H1 (cell line): Measurements from ENCODE around the gene HOXD12. TPM values are rescaled to one million over a fixed set of nuclear protein-coding genes. Genes with fewer than 3 reads are reported as not detected.

ENCODE experiments used
- CTCF ChIA-PET: fragments of 300-600 bp; sonication (Branson Sonifier 250); formaldehyde crosslinking; loops from one replicate; lab custom pipeline; 2021; ENCODE audit not compliant: partially characterized antibody; lab: Charles Lee
- POLR2A ChIA-PET: fragments of 300-600 bp; sonication (Branson Sonifier 250); formaldehyde crosslinking; loops from one replicate; lab custom pipeline; 2021; ENCODE audit warnings: inconsistent platforms; ENCODE audit not compliant: partially characterized antibody; lab: Charles Lee
- DNase-seq, 2 experiments: peaks; one replicate each; pipeline versions ENCODE4 v3.0.0 to v3.0.0-alpha.2; 2010 to 2022; ENCODE audit warnings: low spot score in 2 of 2, low read depth in 1 of 2, mixed read lengths in 1 of 2
- FAIRE-seq: peaks from 2 replicates; lab custom pipeline; 2011; peaks lifted over from hg19 to GRCh38; lab: Jason Lieb, UNC
- H2AFZ ChIP-seq: 2 replicates; pipeline ENCODE4 v1.8.1; 2012; ENCODE audit warnings: low read length, inconsistent platforms
- H2AK5ac ChIP-seq: 2 replicates; pipeline ENCODE4 v1.6.1; 2013; ENCODE audit warnings: low read depth, low read length
- H2BK120ac ChIP-seq: replicated peaks from 2 replicates; pipeline ENCODE3; 2013; ENCODE audit warnings: low read depth, low read length, inconsistent platforms
- H2BK12ac ChIP-seq: 2 replicates; pipeline ENCODE4 v1.6.1; 2013; ENCODE audit warnings: low read depth, low read length
- H2BK15ac ChIP-seq: 2 replicates; pipeline ENCODE4 v1.6.1; 2013; ENCODE audit warnings: low read length
- H2BK20ac ChIP-seq: 2 replicates; pipeline ENCODE4 v1.6.1; 2013; ENCODE audit warnings: low read length
- H2BK5ac ChIP-seq: 2 replicates; pipeline ENCODE4 v1.6.1; 2013; ENCODE audit warnings: low read depth, low read length
- H3K14ac ChIP-seq: 2 replicates; pipeline ENCODE4 v1.6.1; 2013; ENCODE audit warnings: inconsistent platforms; ENCODE audit not compliant: insufficient read length
- H3K18ac ChIP-seq: 2 replicates; pipeline ENCODE4 v1.6.1; 2013; ENCODE audit warnings: low read length; ENCODE audit errors: extremely low read depth
- H3K23ac ChIP-seq: 2 replicates; pipeline ENCODE4 v1.6.1; 2013; ENCODE audit warnings: inconsistent platforms; ENCODE audit not compliant: insufficient read length
- H3K23me2 ChIP-seq: 2 replicates; pipeline ENCODE4 v1.6.1; 2013; ENCODE audit warnings: low read depth, low read length
- H3K27ac ChIP-seq: 2 replicates; pipeline ENCODE4 v1.6.1; 2011; ENCODE audit warnings: low read depth, low read length, inconsistent platforms
- H3K27me3 ChIP-seq, 4 experiments: replicated peaks in 1 of 4; 1 replicate in 1 of 4; 2 replicates in 3 of 4; pipeline versions ENCODE4 v1.6.1 to v1.8.1; 2011 to 2013; ENCODE audit warnings: low read length in 3 of 4, mild to moderate bottlenecking in 3 of 4, inconsistent platforms in 2 of 4, mixed read lengths in 2 of 4, moderate library complexity in 1 of 4; ENCODE audit not compliant: control insufficient read depth in 3 of 4, insufficient read depth in 3 of 4; ENCODE audit errors: extremely low read depth in 1 of 4
- H3K36me3 ChIP-seq, 4 experiments: 2 replicates each; pipeline versions ENCODE4 v1.6.1 to v1.8.1; 2011 to 2013; ENCODE audit warnings: mild to moderate bottlenecking in 4 of 4, low read length in 3 of 4, moderate library complexity in 2 of 4, control low read depth in 1 of 4, inconsistent platforms in 1 of 4; ENCODE audit not compliant: insufficient read depth in 4 of 4, control insufficient read depth in 2 of 4
- H3K4ac ChIP-seq: replicated peaks from 2 replicates; pipeline ENCODE3; 2013; ENCODE audit warnings: low read length, low read depth, mixed read lengths, inconsistent platforms; ENCODE audit not compliant: insufficient read length
- H3K4me1 ChIP-seq, 4 experiments: replicated peaks in 1 of 4; 1 replicate in 1 of 4; 2 replicates in 3 of 4; pipeline versions ENCODE4 v1.6.1 to v1.8.1; 2011 to 2013; ENCODE audit warnings: low read length in 3 of 4, inconsistent platforms in 2 of 4, mixed read lengths in 1 of 4; ENCODE audit not compliant: insufficient read depth in 4 of 4, control insufficient read depth in 3 of 4
- H3K4me2 ChIP-seq, 2 experiments: 2 replicates each; pipeline versions ENCODE4 v1.6.1 to v1.8.1; 2011 to 2013; ENCODE audit warnings: low read depth in 2 of 2, low read length in 2 of 2, control low read depth in 1 of 2, inconsistent platforms in 1 of 2, mild to moderate bottlenecking in 1 of 2; ENCODE audit not compliant: insufficient read depth in 1 of 2
- H3K4me3 ChIP-seq, 4 experiments: fragments of 200-600, 300-600 bp in 1 of 4; sonication (generic), shearing (Covaris generic), sonication (Bioruptor Twin) in 1 of 4; 2 replicates each; pipeline versions ENCODE4 v1.5.1 to v1.8.1; 2011 to 2016; ENCODE audit warnings: low read length in 4 of 4, low read depth in 3 of 4, control low read depth in 2 of 4, inconsistent platforms in 2 of 4, mild to moderate bottlenecking in 2 of 4, mixed read lengths in 1 of 4, moderate library complexity in 1 of 4; ENCODE audit not compliant: insufficient read depth in 2 of 4; ENCODE audit errors: extremely low read depth in 1 of 4
- H3K56ac ChIP-seq: replicated peaks from 2 replicates; pipeline ENCODE3; 2013; ENCODE audit warnings: low read depth, mild to moderate bottlenecking, mixed read lengths, low read length, inconsistent platforms; ENCODE audit not compliant: insufficient read length
- H3K79me1 ChIP-seq: 2 replicates; pipeline ENCODE4 v1.6.1; 2013; ENCODE audit warnings: low read depth, low read length, control low read depth
- H3K79me2 ChIP-seq, 2 experiments: 2 replicates each; pipeline versions ENCODE4 v1.6.1 to v1.8.1; 2012 to 2013; ENCODE audit warnings: low read length in 2 of 2, mild to moderate bottlenecking in 2 of 2, inconsistent platforms in 1 of 2; ENCODE audit not compliant: insufficient read depth in 2 of 2, control insufficient read depth in 1 of 2
- H3K9ac ChIP-seq, 4 experiments: replicated peaks in 1 of 4; 1 replicate in 1 of 4; 2 replicates in 3 of 4; pipeline versions ENCODE4 v1.6.1 to v1.8.1; 2011 to 2013; ENCODE audit warnings: low read depth in 3 of 4, low read length in 3 of 4, control low read depth in 2 of 4, mild to moderate bottlenecking in 2 of 4, moderate library complexity in 2 of 4, inconsistent platforms in 1 of 4; ENCODE audit errors: extremely low read depth in 1 of 4
- H3K9me3 ChIP-seq, 2 experiments: 2 replicates each; pipeline versions ENCODE4 v1.6.1 to v1.8.1; 2012 to 2013; ENCODE audit warnings: mild to moderate bottlenecking in 2 of 2, moderate library complexity in 2 of 2, control low read depth in 1 of 2, inconsistent platforms in 1 of 2, low read depth in 1 of 2, low read length in 1 of 2, mixed read lengths in 1 of 2; ENCODE audit not compliant: insufficient read depth in 2 of 2
- H4K20me1 ChIP-seq, 2 experiments: replicated peaks in 1 of 2; 2 replicates each; pipeline versions ENCODE3 to v1.8.1; 2011 to 2013; ENCODE audit warnings: inconsistent platforms in 2 of 2, low read length in 2 of 2, mild to moderate bottlenecking in 1 of 2; ENCODE audit not compliant: insufficient read depth in 2 of 2, control insufficient read depth in 1 of 2
- H4K5ac ChIP-seq: 2 replicates; pipeline ENCODE4 v1.6.1; 2013; ENCODE audit warnings: low read length, low read depth, mixed read lengths, inconsistent platforms; ENCODE audit not compliant: insufficient read length
- H4K8ac ChIP-seq: 2 replicates; pipeline ENCODE4 v1.8.0; 2013; ENCODE audit warnings: mild to moderate bottlenecking, moderate library complexity, low read length, inconsistent platforms; ENCODE audit not compliant: insufficient read depth; ENCODE audit errors: extremely low read depth
- H4K91ac ChIP-seq: replicated peaks from 2 replicates; pipeline ENCODE3; 2013; ENCODE audit warnings: low read length, mixed read lengths, inconsistent platforms; ENCODE audit not compliant: insufficient read length
- BRCA1 ChIP-seq: IDR thresholded peaks from 2 replicates; pipeline ENCODE4 v1.6.1; 2012; ENCODE audit warnings: low read depth, low read length, improper control_type of control experiment
- CBX8 ChIP-seq: fragments of 300-800, 300-1000 bp; sonication (generic); IDR thresholded peaks from 2 replicates; pipeline ENCODE4 v1.7.1; 2016; ENCODE audit warnings: low read depth, low read length, borderline replicate concordance
- CREB1 ChIP-seq: IDR thresholded peaks from 2 replicates; pipeline ENCODE4 v1.6.1; 2012; ENCODE audit warnings: inconsistent platforms
- CTBP2 ChIP-seq: IDR thresholded peaks from 2 replicates; pipeline ENCODE4 v1.7.0; 2011; ENCODE audit warnings: borderline replicate concordance, mild to moderate bottlenecking, moderate library complexity, mixed read lengths, low read length; ENCODE audit not compliant: insufficient read depth, insufficient read length
- EZH2 ChIP-seq: fragments of 200-600 bp; sonication (generic); IDR thresholded peaks from 2 replicates; pipeline ENCODE4 v1.7.1; 2012; ENCODE audit warnings: low read depth, mild to moderate bottlenecking, moderate library complexity, low read length, inconsistent platforms; ENCODE audit not compliant: severe bottlenecking
- RNF2 ChIP-seq: fragments of 200-900, 300-1000 bp; sonication (generic); IDR thresholded peaks from 2 replicates; pipeline ENCODE4 v1.7.1; 2016; ENCODE audit warnings: borderline replicate concordance, low read depth, mild to moderate bottlenecking, antibody characterized with exemption, low read length; ENCODE audit not compliant: poor library complexity, severe bottlenecking; ENCODE audit errors: missing control alignments
- SIN3A ChIP-seq, 2 experiments: IDR thresholded peaks in 1 of 2; conservative IDR thresholded peaks in 1 of 2; 2 replicates each; pipeline ENCODE4 v1.6.1; 2011 to 2012; ENCODE audit warnings: low read length in 2 of 2, improper control_type of control experiment in 1 of 2, low read depth in 1 of 2, mild to moderate bottlenecking in 1 of 2
- SUZ12 ChIP-seq: fragments of 200-600 bp; sonication (generic); IDR thresholded peaks from 2 replicates; pipeline ENCODE4 v1.6.1; 2012; ENCODE audit warnings: mild to moderate bottlenecking, inconsistent platforms, low read length, moderate library complexity, mixed read lengths
- TEAD4 ChIP-seq: IDR thresholded peaks from 2 replicates; pipeline ENCODE4 v1.6.1; 2012; ENCODE audit warnings: low read depth, low read length, inconsistent platforms, mixed read lengths
- WGBS, 2 experiments: shearing (Covaris generic) in 1 of 2; methylation state at CpG; one replicate each; pipeline versions ENCODE4 v1.1.6 to v1.1.7; 2013 to 2015; ENCODE audit warnings: low lambda C conversion rate in 2 of 2, mixed read lengths in 2 of 2, inconsistent platforms in 1 of 2, low coverage in 1 of 2, missing lambda C conversion rate in 1 of 2; ENCODE audit not compliant: insufficient replicate concordance in 2 of 2, insufficient coverage in 1 of 2, insufficient read length in 1 of 2; ENCODE audit errors: extremely low coverage in 1 of 2, missing lambda C conversion rate in 1 of 2; 5-methylcytosine and 5-hydroxymethylcytosine counted together
- polyA plus RNA-seq, 7 experiments: library from polyadenylated mRNA; depleted of rRNA in 3 of 7; stranded (reverse) in 5 of 7; unstranded in 2 of 7; fragments of >200 nt in 5 of 7; fragments of 200-250 nt in 2 of 7; gene quantifications; 1 replicate in 5 of 7; 2 replicates in 1 of 7; 4 replicates in 1 of 7; pipeline versions ENCODE4 v1.2.1 to v1.2.3, GENCODE V29; 2011 to 2013; ENCODE audit warnings: missing spikeins in 2 of 7, mixed read lengths in 2 of 7
- total RNA-seq: library from RNA; stranded (reverse); fragmentation: NEBNext Ultra II Directional; extraction: Animal tissue kit (Norgen Biotek cat#: 25700); gene quantifications from 2 replicates; pipeline ENCODE4 v1.2.1, GENCODE V29; 2021

HOXD12 gene
- total and polyA plus RNA-seq, 2 of the 8 experiments (the other 6 are each of a cell fraction or from before 2014, with no cell fraction given) = not detected

GRCh38 chr2:176100547-176101140 is 1.0 kb downstream of the HOXD12 start:
- ChIA-PET POLR2A (no interaction called here), CTCF (interaction anchor here (1.7 to 2.6 kb wide), 4 partner anchors 12 to 60 kb away, joined by 6 to 12 read pairs (median 10); no protein-coding TSS in a partner anchor)
- TF ChIP-seq BRCA1 (no peak), CREB1 (no peak), EZH2 (peak; percentile 1), CBX8 (peak; percentile 96), SUZ12 (peak; percentile 81; the same call in 1 of the 2 replicates), CTBP2 (peak; percentile 33), RNF2 (peak; percentile 99), TEAD4 (no peak), SIN3A (conservative IDR thresholded peaks at IDR 0.05 in 1 of 2, IDR thresholded peaks at IDR 0.05 in 1 of 2; ENCODE audit: low read depth in 1 of 2, low read length in 2 of 2) (no peak)
- H3K9ac ChIP-seq = no peak overlapping the region
- peaks cover 7 to 38% of the 10 kb centered on the region in 2 experiments for H4K20me1 ChIP-seq
- no peak overlapping the region for H2BK5ac ChIP-seq
- H3K4me2 ChIP-seq = peak overlapping the region; percentile 14 to 53; a peak in 2 of 4 replicates
- no peak overlapping the region for H3K4me3 ChIP-seq
- DNase-seq = peak in 1 of 2 experiments; percentile 61
- no peaks in the 10 kb centered on the region for H3K79me2 ChIP-seq
- H3K4me1 ChIP-seq = peaks cover 0 to 34% (median 17%) of the 10 kb centered on the region in 4 experiments; a peak in 6 of 7 replicates
- no peak overlapping the region for H3K27ac ChIP-seq
- peaks cover 6% of the 10 kb centered on the region for H3K23me2 ChIP-seq
- H4K5ac ChIP-seq = no peak overlapping the region
- peak overlapping the region; percentile 41; the same call in 1 of the 2 replicates for H2AK5ac ChIP-seq
- H2BK20ac ChIP-seq = peak overlapping the region; percentile 21; the same call in 1 of the 2 replicates
- H3K23ac ChIP-seq = no peak overlapping the region
- peaks cover 80 to 99% (median 94%) of the 10 kb centered on the region in 4 experiments for H3K27me3 ChIP-seq
- H2BK15ac ChIP-seq = no peak overlapping the region
- H3K36me3 ChIP-seq = no peaks in the 10 kb centered on the region; a peak in 1 of 8 replicates
- H3K9me3 ChIP-seq = no peaks in the 10 kb centered on the region
- H3K18ac ChIP-seq = no peak overlapping the region
- H4K91ac ChIP-seq = no peak overlapping the region
- no peak overlapping the region for H3K4ac ChIP-seq
- no peak overlapping the region for H3K56ac ChIP-seq
- FAIRE-seq = no peak
- peak overlapping the region; percentile 94; the same call in 1 of the 2 replicates for H2BK12ac ChIP-seq
- 10% methylated on average over 28 of the region's 28 CpGs; no CpG with 5 or more reads in 1 of the 2 experiments for WGBS, 2 experiments
- peak overlapping the region; percentile 62; the same call in 1 of the 2 replicates for H4K8ac ChIP-seq
- no peak overlapping the region for H2AFZ ChIP-seq
- no peak overlapping the region for H3K14ac ChIP-seq
- H2BK120ac ChIP-seq = no peak overlapping the region
- no peaks in the 10 kb centered on the region for H3K79me1 ChIP-seq
